Colonic mucosa (tissue), 4 donors: ENCODE results near the gene RPH3AL. TPM values are rescaled to one million over a fixed set of nuclear protein-coding genes. Genes with fewer than 3 reads are reported as not detected.
"Not testable (repeated sequence)": the region's sequence is repeated elsewhere in the genome, so short reads cannot be mapped to it uniquely, and the experiment has no call there.

ENCODE experiments used
- DNase-seq: peaks from one replicate; pipeline ENCODE4 v3.0.0-alpha.2; 2020
- H3K27ac ChIP-seq: fragments of 200-600 bp; one replicate; pipeline ENCODE4 v1.8.0; 2021
- H3K27me3 ChIP-seq: fragments of 200-600 bp; one replicate; pipeline ENCODE4 v1.8.0; 2021
- H3K36me3 ChIP-seq: fragments of 200-600 bp; one replicate; pipeline ENCODE4 v1.8.0; 2021
- H3K4me1 ChIP-seq: fragments of 200-600 bp; one replicate; pipeline ENCODE4 v1.8.0; 2021; ENCODE audit warnings: mild to moderate bottlenecking
- H3K4me3 ChIP-seq: fragments of 200-600 bp; one replicate; pipeline ENCODE4 v1.8.0; 2021
- H3K9ac ChIP-seq, 2 donors: one replicate each; pipeline ENCODE4 v1.7.0; 2013; ENCODE audit warnings: control low read depth in 2 of 2, low read depth in 2 of 2, low read length in 2 of 2
- H3K9me3 ChIP-seq: fragments of 200-600 bp; one replicate; pipeline ENCODE4 v1.8.0; 2021
- intact Hi-C: fragments of 100-400 bp; cut with DNase I; formaldehyde crosslinking; loops from one replicate; pipeline ENCODE4 v1.14.1; 2022
- total RNA-seq, 2 donors: library from RNA; stranded (reverse); fragmentation: NEBNext Ultra II Directional in 1 of 2; extraction: Animal tissue kit (Norgen Biotek cat#: 25700) in 1 of 2; gene quantifications; one replicate each; pipeline ENCODE4 v1.2.1, GENCODE V29; 2021
- TF ChIP-seq, protein P1 (sequence below): fragments of 200-600 bp; IDR thresholded peaks from one replicate; pipeline ENCODE4 v1.8.0; 2022; ENCODE audit warnings: antibody characterized with exemption, mild to moderate bottlenecking
- donor health status: healthy.
- donor health status: DM: no; HTN: no; CAD: no.
- donor health status: DM: no; HTN: no; CAD: no.

Gene RPH3AL
- total RNA-seq, 2 donors from 2014 or later: 14.9 to 34.2 TPM

DNA sequence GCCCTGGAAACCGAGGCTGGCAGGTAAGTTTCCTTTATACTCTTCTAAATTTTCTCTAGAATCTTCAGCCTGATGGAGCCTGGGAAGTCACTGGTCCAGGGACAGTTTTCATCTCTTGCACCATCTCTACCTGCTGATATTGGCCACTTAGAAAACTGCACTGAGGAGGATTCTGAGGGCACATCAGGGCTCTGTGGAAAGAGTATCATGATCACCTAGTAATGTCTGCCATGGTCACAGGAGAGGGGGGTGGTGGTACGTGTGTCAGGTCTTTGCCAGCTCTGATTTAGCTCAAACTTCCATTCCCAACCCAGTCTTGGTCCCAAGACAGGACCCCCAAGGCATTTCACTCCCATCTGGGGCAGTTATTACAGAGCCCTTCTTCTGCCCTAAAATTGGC is 136.0 kb downstream of the RPH3AL start:
- intact Hi-C loops: no loop called here
- Histone ChIP-seq H3K36me3 (no peaks in the 10 kb centered on the region), H3K9me3 (no peaks in the 10 kb centered on the region), H3K4me1 (no peaks in the 10 kb centered on the region), H3K27ac (no peak overlapping the region), H3K27me3 (no peaks in the 10 kb centered on the region), H3K9ac (no peak overlapping the region), H3K4me3 (no peak overlapping the region)
- TF ChIP-seq, protein P1, sequence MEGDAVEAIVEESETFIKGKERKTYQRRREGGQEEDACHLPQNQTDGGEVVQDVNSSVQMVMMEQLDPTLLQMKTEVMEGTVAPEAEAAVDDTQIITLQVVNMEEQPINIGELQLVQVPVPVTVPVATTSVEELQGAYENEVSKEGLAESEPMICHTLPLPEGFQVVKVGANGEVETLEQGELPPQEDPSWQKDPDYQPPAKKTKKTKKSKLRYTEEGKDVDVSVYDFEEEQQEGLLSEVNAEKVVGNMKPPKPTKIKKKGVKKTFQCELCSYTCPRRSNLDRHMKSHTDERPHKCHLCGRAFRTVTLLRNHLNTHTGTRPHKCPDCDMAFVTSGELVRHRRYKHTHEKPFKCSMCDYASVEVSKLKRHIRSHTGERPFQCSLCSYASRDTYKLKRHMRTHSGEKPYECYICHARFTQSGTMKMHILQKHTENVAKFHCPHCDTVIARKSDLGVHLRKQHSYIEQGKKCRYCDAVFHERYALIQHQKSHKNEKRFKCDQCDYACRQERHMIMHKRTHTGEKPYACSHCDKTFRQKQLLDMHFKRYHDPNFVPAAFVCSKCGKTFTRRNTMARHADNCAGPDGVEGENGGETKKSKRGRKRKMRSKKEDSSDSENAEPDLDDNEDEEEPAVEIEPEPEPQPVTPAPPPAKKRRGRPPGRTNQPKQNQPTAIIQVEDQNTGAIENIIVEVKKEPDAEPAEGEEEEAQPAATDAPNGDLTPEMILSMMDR: no peak
- DNase-seq: no peak

DNA sequence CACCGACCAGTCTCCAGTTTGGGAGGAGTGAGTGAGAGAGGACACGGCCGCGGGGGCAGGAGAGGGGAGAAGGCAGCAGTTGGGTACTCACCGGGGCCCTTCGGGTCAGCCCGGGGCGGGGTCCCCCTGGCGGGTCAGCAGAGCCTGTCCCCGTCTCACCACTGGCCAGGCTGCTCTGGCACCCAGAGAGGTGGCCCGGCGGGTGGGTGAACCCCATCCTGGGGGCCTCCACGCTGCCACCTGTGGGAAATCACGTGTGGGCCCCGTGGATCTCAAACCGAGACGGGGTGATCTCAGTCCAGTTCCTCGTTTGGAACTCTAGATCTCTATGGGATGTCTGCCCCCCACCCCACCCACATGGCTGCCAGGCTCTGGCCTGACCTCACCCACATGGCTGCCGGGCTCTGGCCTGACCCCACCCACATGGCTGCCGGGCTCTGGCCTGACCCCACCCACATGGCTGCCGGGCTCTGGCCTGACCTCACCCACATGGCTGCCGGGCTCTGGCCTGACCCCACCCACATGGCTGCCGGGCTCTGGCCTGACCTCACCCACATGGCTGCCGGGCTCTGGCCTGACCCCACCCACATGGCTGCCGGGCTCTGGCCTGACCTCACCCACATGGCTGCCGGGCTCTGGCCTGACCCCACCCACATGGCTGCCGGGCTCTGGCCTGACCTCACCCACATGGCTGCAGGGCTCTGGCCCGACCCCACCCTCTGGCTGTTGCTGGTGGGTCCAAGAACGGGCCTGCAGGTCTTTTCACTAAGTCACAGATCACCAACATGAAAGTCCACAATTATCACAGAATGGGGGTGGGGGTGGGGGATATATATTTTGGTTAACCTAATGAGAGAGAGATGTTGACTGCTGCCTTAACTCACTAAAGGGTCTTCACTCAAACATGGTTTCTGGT is 136.8 kb downstream of the RPH3AL start:
- DNase-seq, H3K36me3 ChIP-seq, H3K4me1 ChIP-seq, H3K27ac ChIP-seq, H3K9me3 ChIP-seq, H3K4me3 ChIP-seq, intact Hi-C loops, H3K27me3 ChIP-seq: not testable (repeated sequence)
- peak overlapping the region; percentile 34 to 78 for H3K9ac ChIP-seq

DNA sequence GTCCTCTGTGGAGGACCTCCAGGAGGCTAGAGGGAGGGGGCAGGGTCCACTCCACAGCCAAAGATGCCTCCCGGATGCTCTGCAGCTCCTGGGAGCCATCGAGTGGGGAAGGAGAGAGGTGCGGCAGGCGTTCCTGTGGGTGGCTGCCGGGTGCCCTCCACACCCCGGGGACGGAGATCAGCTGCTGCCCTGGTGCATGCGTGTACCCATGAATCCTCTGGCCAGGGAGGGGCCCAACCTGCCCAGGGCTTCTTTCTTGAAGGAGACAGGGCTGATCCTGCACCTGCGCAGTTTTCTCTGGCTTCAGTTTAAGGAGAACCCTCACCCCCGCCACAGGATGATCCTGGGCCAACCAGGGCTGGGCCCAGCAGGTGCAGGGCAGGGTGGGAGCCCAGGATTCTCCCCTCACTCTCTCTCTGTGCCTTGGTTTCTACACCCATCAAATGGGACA is 137.7 kb downstream of the RPH3AL start:
- Histone ChIP-seq H3K4me1 (no peaks in the 10 kb centered on the region), H3K9ac (peak overlapping the region; percentile 34 to 78), H3K27ac (no peak overlapping the region), H3K36me3 (no peaks in the 10 kb centered on the region), H3K9me3 (no peaks in the 10 kb centered on the region), H3K4me3 (no peak overlapping the region), H3K27me3 (no peaks in the 10 kb centered on the region)
- intact Hi-C loops: no loop called here
- no peak for DNase-seq
- TF ChIP-seq, protein P1: no peak

DNA sequence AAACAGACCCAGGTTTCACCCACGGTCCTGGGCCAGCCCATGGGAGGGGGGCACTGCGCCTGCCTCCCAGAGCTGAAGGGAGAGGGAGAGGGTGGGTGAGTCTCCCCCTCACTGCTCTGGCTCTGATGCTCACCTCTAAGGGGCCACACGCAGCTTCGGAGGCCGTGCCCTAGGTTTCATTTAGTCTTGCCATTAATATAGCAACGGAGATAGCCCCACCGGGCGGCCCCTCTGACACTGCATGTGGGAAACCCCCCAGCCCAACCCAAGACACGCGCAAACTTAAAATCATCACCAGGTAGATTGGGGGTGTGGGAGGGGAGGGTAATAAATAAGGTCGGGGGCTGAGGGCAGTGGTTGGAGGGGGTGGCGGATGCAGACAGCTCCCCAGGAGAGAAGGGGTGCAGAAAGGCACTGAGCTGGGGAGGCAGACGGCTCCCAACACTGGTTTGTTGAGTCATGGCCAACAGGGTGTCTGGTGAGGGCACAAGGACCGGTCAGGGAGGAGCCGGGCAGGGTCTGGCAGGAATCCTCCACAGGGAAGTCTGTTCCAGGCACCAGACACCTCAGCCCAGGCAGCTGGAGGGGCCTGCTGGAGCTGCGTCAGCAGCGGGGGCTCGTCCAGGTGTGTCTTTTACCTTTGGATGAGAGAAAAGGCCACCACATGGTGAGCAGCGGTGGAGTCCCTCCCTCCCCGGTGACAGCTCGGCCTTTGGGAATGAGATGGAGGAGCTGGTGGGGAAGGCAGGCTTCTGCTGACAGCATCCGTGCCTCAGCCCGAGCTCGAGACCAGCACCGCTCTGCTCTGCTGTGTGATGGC is 139.1 kb downstream of the RPH3AL start:
- TF ChIP-seq, protein P1: no peak

DNA sequence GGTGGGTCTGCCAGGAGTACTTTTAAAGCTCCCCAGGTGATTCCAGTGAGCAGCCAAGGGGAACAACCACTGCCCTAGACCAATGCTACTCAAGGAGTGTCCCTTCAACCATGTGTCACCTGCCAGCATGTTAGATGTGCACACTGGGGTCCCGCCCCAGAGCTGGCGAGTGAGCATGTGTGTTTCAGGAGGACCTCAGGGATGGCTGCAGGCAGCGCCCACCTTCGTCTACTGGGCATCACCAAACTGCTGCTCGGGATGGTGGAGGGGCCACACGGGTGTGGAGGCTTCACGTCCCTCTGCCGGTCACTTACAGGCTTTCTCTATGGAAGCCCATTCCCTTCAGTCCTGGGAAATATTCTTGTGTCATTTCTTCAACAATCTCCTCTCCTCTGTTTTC is 142.2 kb downstream of the RPH3AL start:
- TF ChIP-seq, protein P1: no peak
- Histone ChIP-seq H3K9me3 (no peaks in the 10 kb centered on the region), H3K4me1 (peaks cover 6% of the 10 kb centered on the region), H3K4me3 (no peak overlapping the region), H3K27ac (no peak overlapping the region), H3K9ac (no peak overlapping the region), H3K27me3 (no peaks in the 10 kb centered on the region), H3K36me3 (no peaks in the 10 kb centered on the region)
- intact Hi-C loops: no loop called here
- no peak for DNase-seq

More for the DNA sequence above, 139.1 kb downstream of the RPH3AL start:
- Histone ChIP-seq H3K9me3 (no peaks in the 10 kb centered on the region), H3K27me3 (no peaks in the 10 kb centered on the region), H3K4me3 (no peak overlapping the region), H3K36me3 (no peaks in the 10 kb centered on the region), H3K27ac (no peak overlapping the region), H3K4me1 (peaks cover 1% of the 10 kb centered on the region), H3K9ac (no peak overlapping the region)
- no peak for DNase-seq
- intact Hi-C loops: no loop called here
